ENCODE results near the gene RBMS2.
"Not testable (repeated sequence)": the region's sequence is repeated elsewhere in the genome, so short reads cannot be mapped to it uniquely, and the experiment has no call there.

RBMS2 gene

DNA sequence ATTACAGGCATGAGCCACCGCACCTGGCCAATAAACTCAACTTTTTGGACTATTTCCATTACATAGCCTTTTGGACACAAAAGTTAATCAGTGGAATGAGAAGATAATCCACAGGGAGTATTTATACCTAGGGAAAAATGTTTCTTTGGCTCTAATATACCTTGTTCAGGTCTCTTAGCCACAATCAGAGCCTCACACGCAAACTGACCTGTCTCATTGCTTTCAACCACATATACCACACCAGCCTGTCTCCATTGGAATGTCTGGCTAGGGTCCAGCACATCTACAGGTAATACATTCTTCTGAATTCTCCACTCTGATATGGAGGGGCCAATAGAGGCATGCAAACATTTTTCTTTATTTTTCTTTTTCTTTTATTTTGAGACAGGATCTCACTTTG, 3.8 kb upstream of the RBMS2 start:
- DNase-seq (ENCODE audit: low spot score): no peak

DNA sequence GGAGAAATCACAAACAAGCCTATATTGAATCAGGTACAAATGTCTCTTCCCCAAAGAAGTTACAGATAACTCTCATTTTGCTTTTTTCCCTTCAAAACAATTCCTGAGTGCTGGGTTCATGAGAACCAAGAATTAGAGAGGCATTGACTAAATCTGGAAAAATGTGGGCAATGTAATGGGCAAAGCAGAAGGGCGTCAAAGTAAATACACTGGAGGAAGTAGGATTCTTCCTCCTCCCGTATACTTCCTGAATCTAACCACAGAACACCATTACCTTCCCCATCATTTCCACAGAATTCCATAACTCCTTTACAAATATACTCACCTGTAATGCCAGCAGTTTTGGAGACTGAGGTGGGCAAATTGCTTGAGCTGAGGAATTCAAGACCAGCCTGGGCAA, 3.0 kb upstream of the RBMS2 start:
- no peak for DNase-seq (ENCODE audit: low spot score)

DNA sequence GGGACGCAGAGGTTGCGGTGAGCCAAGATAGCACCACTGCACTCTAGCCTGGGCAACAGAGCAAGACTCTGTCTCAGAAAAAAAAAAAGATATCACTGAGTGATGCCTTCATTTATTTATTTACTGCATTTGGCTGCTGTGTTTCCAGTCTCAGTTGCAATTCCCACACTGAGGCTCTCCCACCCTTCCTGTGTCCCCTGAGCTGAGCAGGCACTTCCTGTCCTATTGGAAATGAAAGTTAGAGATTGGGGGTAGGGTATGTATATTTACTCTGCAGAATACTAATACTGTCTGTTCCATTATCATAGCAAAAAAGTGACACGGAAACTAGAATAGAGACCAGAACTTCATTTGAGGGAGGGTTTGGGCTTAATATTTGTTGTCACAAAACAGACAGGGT, 1.6 kb upstream of the RBMS2 start:
- no peak for DNase-seq (ENCODE audit: low spot score)

DNA sequence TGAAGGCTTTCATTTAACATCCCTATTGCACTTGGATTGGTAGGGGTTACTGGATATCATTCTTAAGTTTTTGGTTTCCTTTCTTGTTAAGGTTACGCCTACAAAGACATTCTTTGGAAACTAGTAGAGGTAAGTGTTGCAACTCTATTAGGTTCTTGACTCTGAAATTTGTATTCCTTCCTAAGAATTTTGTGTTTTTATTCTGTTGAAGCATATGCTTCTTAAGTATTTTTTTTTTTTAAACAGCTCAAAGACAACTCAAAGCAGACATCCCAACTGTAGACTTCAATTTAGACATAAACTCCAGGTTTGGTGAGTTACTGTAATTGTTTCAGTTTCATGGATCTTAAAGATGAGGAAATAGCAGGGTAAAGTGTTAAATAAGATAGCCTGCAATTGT, 1.1 kb upstream of the RBMS2 start:
- no peak for DNase-seq (ENCODE audit: low spot score)

DNA sequence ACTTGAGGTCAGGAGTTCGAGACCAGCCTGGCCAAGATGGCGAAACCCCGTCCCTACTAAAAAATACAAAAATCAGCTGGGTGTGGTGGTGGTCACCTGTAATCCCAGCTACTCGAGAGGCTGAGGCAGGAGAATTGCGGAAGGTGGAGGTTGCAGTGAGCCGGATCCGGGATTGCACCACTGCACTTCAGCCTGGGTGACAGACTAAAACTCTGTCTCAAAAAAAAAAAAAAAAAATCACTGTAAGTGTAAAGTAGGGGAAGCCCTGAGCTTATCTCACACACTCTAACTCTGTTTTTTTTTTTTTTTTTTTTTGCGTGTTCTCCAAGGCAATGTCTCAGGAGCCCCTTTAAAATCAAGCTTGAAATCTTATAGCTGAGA, 421 bp upstream of the RBMS2 start:
- no peak for DNase-seq (ENCODE audit: low spot score)

GRCh38 chr12:56522411-56523193, 982 bp downstream of the RBMS2 start:
- no peak for DNase-seq (ENCODE audit: low spot score)

DNA sequence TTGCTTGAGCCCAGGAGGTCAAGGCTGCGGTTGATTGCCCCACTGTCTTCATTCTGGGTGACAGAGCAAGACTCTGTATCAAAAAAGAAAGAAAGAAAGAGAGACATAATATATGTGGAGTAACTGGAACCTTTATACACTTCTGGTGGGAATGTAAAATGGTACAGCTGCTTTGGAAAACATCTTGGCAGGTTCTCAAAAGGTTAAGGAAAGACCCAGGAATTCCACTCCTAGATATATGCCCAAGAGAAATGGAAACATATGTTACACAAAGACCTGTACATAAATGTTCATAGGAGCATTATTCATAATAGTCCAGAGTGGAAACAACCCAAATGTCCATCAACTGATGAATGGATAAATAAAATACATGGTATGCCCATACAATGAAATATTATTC, 7.2 kb downstream of the RBMS2 start:
- DNase-seq (ENCODE audit: low spot score): no peak

- no peak for DNase-seq (ENCODE audit: low spot score)
These were observed 8.0 kb downstream of the RBMS2 start for GRCh38 chr12:56529656-56530055.

GRCh38 chr12:56530390-56531055, 8.9 kb downstream of the RBMS2 start:
- DNase-seq (ENCODE audit: low spot score): no peak

DNA sequence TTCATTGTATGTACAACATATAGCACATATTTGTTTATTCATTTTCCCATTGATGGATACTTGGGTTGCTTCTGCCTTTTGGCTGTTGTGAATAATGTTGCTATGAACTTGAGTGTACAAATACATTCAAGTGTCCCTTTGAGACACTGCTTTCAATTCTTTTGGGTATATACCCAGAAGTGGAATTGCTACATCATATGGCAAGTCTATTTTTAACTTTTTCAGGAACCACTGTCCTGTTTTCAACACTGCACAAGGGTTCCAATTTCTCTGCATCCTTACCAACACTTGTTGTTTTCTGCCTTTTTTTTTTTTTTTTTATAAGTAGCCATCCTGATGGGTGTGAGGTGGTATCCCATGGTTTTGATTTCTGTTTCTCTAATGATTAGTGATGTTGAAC, 15.9 kb downstream of the RBMS2 start:
- DNase-seq (ENCODE audit: low spot score): no peak

GRCh38 chr12:56541631-56542030, 20.0 kb downstream of the RBMS2 start:
- no peak for DNase-seq (ENCODE audit: low spot score)

DNA sequence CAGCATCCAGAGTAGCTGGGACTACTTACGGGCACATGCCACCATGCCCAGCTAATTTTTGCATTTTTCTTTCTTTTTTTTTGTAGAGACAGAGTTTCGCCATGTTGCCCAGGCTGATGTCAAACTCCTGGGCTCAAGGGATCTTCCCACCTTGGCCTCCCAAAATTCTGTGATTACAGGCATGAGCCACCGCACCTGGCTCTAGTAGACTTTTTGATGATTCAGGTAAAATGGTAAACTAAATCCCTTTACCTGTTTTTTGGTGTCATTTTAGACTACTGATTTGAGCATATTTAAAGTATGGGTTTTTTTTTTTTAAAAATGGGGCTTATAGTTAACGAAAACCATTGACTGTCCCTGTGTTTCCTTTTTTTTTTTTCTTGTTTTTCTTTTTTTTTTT, 20.5 kb downstream of the RBMS2 start:
- DNase-seq (ENCODE audit: low spot score): no peak

DNA sequence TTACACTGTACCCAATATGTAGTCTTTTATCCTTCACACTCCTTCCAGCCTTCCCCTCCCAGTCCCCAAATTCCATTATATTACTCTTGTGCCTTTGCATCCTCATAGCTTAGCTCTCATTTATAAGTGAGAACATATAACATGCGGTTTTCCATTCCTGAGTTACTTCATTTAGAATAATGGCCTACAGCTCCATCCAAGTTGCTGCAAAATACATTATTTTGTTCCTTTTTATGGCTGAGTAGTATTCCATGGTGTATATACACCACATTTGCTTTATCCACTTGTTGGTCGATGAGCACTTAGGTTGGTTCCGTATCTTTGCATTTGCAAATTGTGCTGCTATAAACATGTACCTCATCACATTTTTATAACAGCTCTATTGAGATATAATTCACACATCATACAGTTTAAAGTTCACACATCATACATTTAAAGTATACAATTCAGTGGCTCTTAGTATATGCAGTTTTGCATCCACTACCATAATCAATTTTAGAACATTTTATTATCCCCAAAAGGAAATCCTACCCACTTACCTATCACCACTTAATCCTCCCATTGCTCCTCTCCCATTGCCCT, 23.5 kb downstream of the RBMS2 start:
- DNase-seq (ENCODE audit: low spot score): no peak

DNA sequence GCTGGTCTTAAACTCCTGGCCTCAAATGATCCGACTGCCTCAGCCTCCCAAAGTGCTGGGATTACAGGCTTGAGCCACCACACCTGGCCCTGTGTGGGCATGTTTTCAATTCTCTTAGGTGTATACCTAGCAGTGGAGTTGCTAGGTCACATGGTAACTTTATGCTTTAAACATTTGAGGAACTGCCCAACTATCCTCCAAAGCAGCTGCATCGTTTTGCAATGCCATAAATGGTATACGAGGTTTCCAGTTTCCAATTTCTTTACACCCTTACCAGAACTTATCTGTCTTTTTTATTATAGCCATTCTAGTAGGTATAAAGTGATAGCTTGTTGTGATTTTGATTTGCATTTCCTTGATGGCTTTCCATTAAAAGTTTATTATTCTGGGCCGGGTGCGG, 25.1 kb downstream of the RBMS2 start:
- no peak for DNase-seq (ENCODE audit: low spot score)

GRCh38 chr12:56551070-56551469, 29.4 kb downstream of the RBMS2 start:
- DNase-seq (ENCODE audit: low spot score): no peak

- DNase-seq (ENCODE audit: low spot score): peak; percentile 33
These were observed 44.0 kb downstream of the RBMS2 start for GRCh38 chr12:56565510-56566101.

DNA sequence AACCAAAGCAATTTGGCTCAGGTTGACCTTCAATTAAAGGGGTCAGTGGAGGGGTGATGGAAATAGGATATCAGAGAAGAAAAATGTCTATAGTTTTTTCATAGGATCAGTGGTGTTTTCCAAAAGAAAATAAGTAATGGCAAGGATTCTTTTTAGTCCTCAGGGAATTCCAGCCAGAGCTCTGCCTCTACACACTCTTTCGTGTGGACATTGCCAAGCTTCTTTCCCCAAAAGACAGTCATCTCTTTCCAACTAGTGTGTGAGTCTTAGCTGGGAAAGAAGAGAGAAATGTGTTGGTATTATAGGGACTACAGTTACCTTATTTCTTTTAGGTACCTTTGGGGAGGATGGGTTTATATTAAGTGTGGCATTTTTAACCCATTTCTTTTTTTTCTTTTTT, 46.5 kb downstream of the RBMS2 start:
- DNase-seq (ENCODE audit: low spot score): no peak

DNA sequence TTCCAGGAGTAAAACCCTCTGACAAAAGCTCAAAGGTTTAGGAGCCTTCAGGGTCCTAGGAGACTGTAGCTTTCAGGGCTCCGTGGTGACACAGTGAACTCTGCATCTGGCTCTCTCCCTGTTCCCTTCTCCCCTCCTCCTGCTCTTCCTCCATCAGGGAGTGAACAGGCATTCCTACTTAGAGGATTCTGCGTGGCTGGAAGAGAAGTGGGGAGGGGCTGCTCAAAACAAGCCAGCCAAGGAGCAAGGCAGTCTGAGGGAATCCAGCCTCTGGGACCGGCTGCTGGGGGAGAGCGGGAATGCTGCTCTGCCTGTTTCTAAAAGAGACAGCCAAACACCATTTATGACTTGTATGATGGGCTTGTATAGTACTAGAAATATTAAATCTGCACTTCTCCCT, 49.5 kb downstream of the RBMS2 start:
- DNase-seq (ENCODE audit: low spot score): no peak

DNA sequence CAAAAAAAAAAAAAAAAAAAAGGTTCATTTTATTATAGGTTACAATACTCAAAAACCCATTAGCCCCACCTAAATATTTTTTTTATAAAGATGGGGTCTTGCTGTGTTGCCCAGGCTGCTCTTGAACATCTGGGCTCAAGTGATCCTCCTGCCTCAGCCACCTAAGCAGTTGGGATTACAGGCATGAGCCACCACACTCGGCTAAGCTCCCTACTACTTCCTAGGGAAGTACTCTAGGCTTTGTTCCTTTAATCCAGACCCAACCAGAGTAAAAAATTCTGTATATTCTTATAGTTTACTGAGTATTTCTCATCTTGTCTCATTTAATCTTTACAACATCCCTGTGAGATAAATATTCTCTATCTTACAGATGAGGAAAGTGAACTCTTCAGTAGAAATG, 50.7 kb downstream of the RBMS2 start:
- DNase-seq (ENCODE audit: low spot score): no peak

- no peak for DNase-seq (ENCODE audit: low spot score)
These were observed 52.6 kb downstream of the RBMS2 start for GRCh38 chr12:56574210-56574609.

- DNase-seq (ENCODE audit: low spot score): not testable (repeated sequence)
These were observed 55.6 kb downstream of the RBMS2 start for GRCh38 chr12:56577248-56577647.

DNA sequence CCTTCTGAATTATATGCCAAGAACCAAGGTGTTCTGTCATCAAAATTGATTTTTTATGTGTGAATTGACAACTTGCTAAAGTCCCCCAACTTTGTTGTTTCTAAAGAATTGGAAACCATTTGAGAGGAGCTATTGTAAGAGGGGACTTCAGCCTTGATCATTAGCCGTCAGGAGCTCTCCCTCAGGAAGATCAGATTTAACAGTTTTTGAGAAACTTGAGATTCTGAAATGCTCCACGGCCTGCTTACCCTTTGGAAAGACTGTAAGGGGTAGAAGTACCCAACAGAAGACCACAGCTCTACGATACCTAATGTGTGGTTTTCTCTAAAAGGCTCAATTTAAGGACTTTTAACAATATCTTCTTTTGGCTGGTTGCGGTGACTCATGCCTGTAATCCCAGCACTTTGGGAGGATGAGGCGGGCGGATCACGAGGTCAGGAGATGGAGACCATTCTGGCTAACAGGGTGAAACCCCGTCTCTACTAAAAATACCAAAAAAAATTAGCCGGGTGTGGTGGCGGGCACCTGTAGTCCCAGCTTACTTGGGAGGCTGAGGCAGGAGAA, 57.4 kb downstream of the RBMS2 start:
- no peak for DNase-seq (ENCODE audit: low spot score)

Data from HuH-7 (cell line).